ENCODE results near the gene ITGA3.

ITGA3 gene

GRCh38 chr17:50109785-50110184 is 53.9 kb downstream of the ITGA3 start:
- no peak for DNase-seq (ENCODE audit: low read depth in 2 of 2)

GRCh38 chr17:50110591-50111349 is 54.9 kb downstream of the ITGA3 start:
- no peak for DNase-seq (ENCODE audit: low read depth in 2 of 2)

DNA sequence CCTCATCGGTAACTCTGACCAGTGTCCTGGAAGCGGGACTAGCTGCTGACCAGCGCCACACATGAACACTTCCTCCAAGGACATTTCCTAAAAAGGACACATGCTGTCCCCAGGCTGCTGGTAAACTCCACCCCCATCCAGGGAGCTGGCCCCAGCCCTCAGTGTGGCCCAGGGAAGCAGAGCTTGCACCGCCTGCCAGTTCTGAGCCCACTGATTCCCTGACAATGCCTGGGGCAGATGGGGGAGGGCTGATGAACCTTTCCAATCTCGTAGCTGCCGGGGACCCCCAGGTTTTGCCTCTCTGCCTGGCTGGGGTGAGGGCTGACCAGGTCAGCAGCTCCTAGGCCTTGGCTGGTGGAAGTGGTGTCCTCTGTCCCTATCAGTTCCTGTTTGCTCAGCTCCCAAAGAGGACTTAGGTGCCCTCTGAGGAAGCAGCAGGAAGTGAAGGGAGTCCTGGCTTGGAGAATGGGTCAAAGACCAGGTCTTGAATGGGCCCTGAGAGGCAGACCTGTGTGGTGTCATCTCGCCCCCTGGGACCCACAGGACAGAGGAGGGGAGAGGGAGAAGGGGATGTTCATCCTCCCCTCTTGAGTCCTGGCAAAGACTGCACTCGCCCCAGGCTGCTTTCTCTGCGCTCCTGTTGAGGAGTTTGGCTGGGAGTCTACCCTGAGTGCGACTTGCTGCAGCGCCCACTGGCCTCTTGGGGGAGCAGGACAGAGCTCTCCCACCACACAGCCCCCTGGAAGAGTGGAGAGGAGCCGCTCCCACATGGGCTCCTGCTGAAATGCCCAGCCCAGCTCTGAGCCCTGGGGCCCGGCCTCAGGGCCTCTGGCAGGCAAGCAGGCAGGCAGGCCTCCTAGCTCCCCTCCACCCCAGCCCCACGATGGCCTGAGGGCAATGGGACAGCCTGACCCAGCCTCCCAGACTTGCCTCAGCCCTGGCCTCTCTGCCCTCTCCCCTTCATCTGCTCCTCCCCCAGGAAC is 56.1 kb downstream of the ITGA3 start:
- no peak for DNase-seq (ENCODE audit: low read depth in 2 of 2)

GRCh38 chr17:50112694-50113093 is 56.8 kb downstream of the ITGA3 start:
- no peak for DNase-seq (ENCODE audit: low read depth in 2 of 2)

DNA sequence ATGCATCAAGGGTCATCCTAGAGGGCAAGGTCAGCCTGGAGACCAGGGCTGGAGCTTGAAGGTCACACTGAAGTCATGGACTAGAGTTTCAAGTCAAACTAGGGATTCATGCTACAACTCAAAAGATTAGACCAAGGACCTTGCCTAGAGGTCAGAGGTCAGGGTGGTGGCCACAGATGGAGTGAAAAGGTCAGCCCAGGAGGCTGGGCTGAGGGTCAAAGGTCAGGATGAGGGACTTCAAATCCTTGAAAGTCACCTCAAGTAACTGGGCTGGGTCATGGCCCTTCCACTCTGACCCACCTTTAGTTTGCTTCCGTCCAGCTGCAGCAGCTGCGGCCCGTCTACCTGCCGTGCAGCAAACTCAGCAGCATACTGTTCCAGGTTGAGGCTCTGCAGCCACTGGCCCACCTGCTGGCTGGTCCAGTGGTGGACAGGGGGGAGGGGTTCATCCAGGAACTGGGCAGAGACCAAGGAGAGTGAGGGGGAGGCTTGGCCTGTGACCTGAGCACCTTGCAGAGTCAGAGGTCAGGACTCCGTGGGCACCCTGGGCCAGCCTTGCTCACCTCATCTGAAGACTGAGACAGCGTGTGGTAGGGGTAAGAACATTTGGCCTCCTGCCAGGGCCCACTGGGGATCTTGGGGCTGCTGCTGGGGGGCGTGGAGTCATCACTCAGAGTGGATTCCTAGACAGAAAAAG is 57.9 kb downstream of the ITGA3 start:
- no peak for DNase-seq (ENCODE audit: low read depth in 2 of 2)

DNA sequence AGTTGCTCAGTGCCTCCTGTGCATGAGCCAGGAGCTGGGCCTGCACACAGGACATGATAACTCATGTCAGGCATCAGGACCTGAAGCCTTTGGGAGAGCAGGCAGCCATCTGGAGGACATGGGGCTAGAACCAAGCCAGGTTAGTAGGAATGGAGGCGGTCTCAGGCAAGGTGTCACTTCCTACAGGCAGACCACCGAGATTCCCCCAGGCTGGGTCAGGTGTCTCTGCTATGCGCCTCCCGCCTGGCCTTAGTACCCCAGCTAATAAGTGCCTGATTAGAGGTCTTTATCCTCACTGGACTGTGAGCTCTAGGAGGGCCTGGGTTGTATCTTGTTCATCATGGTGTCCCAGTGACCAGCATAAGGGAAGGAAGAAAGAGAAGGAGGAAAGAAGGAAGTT is 58.5 kb downstream of the ITGA3 start:
- no peak for DNase-seq (ENCODE audit: low read depth in 2 of 2)

DNA sequence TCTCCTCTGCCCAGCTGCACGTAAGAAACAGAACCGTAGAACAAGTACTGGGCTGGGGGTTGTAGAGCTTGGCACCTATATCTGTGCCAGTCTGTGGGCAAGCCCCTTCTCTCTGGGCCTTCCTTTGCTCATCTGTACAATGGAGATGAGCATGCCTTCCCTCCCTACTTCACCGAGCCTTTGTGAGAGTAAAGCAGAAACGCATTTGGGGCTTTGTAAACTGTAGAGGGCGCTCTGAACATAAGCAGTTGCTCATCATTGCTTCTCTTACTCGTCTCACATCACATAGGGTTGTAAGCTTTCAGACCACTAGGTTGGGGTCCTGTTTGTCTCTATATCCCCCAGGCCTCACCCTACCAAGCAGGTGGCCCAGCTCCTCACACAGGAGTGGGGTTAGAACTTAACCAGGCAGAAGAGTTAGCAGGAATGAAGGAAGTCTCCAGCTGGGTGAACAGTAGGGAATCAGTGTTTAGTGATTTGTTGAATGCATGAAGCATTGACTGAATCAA is 59.0 kb downstream of the ITGA3 start:
- peak in 1 of 2 experiments; percentile 32 for DNase-seq (ENCODE audit: low read depth in 2 of 2)

DNA sequence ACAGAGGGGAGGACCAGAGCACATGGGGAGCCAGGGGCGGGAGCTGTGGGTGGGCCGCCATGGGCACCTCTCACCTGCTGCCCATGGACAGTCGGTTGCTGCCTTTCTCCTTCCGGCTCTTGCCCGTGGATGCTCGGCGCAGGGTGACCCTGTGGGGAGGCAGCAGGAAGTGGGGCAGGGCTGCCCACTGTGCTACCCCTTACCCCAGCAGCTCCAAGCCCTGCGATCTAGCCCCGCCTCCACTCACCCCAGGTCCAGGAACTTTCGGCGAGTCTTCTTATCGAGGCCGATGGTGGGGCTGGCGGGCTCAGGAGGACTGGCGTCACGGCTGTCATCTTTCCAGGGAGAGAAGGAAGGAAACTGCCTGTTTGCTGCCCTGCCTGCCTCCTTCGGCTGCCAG is 59.8 kb downstream of the ITGA3 start:
- DNase-seq (ENCODE audit: low read depth in 2 of 2) = no peak

- no peak for DNase-seq (ENCODE audit: low read depth in 2 of 2)
Observed at GRCh38 chr17:50117202-50118051, 61.5 kb downstream of the ITGA3 start.

- no peak for DNase-seq (ENCODE audit: low read depth in 2 of 2)
Observed at GRCh38 chr17:50118076-50118827, 62.3 kb downstream of the ITGA3 start.

- no peak for DNase-seq (ENCODE audit: low read depth in 2 of 2)
Observed at GRCh38 chr17:50118828-50119218, 62.9 kb downstream of the ITGA3 start.

DNA sequence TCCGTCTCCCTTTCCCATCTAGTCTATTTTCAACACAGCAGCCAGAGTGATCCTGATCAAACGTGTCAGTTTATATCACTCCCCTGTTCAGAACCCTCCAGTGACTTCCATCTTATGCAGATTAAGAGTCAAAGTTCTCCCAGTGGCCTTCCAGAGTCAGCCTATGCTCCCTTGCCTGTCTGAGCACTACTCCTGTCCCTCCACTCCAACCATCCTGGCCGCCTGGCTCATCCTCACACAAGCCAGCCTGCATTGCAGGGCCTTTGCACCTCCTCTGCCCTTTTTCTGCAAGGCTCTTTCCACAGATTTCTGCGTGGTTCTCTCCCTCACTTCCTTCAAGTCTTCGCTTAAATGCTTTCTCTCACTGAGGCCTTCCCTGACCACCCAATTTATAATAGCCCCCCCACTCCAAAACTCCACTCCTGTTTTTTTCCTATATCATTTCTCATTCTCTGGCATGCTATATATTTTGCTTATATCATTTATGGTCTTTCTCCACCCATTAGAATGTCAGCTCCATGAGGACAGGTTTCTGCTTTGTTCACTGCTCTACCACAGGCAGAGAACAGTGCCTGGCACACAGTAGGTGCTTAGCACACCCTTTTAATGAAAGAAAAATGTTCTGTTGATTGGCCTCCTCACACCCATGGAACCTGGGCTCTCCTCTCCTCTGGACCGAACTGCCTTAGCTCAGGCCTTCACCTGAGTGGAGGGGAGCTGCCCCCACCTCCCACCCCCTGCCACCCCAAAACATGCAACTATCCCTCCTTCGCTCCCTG is 64.8 kb downstream of the ITGA3 start:
- no peak for DNase-seq (ENCODE audit: low read depth in 2 of 2)

GRCh38 chr17:50122945-50123344 is 67.0 kb downstream of the ITGA3 start:
- DNase-seq (ENCODE audit: low read depth in 2 of 2) = no peak

- no peak for DNase-seq (ENCODE audit: low read depth in 2 of 2)
Observed at GRCh38 chr17:50123649-50124349, 67.9 kb downstream of the ITGA3 start.

GRCh38 chr17:50125420-50125997 is 69.6 kb downstream of the ITGA3 start:
- DNase-seq (ENCODE audit: low read depth in 2 of 2) = no peak

DNA sequence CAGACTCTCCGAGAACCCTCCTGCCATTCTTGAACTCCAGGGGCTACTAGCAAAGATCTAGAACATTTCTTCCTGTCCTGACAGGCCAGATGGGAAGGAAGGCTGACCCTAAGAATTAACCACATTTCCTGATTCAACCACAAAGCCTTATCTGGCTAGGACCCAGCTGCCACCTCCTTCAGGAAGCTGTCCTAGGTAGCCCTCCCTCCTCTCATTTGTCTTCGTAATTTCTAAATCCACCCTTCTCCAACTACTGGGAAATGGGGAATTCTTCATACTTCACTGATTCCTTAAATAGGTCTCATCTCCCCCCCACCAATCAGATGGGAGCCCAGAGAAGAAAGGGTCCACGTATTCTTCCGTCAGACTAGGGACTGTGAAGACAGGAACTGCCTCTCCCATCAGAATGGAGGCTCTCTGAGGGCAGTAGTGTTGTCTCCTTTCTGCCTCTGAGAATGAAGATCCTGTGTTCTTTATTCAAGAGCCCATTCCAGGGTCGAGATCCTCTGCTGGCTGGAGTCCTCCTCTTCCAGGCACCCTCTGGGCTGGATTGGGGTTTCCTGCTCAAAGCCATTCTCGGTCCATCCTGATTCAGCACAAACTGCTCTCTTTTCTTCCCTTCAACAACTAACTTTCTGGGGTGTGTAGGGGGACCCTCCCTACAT is 71.9 kb downstream of the ITGA3 start:
- DNase-seq (ENCODE audit: low read depth in 2 of 2) = no peak

GRCh38 chr17:50128441-50129352 is 72.8 kb downstream of the ITGA3 start:
- DNase-seq (ENCODE audit: low read depth in 2 of 2) = no peak

Measured in fibroblast of skin of left quadriceps (primary cell).